Measurements from ENCODE around the gene CBL. TPM values are rescaled to one million over a fixed set of nuclear protein-coding genes. Genes with fewer than 3 reads are reported as not detected.

Gene CBL
- total RNA-seq, 1 experiment from 2014 or later, result 56.4 TPM

GRCh38 chr11:119210050-119210449, 3.9 kb downstream of the CBL start:
- H3K36me3 Mint-ChIP-seq (ENCODE audit: insufficient read depth in 1 of 3, low read depth in 3 of 3), result peaks cover 0 to 3% (median 0%) of the 10 kb centered on the region in 3 experiments; a peak in 2 of 7 replicates
- H2BK12ac ChIP-seq (ENCODE audit: insufficient read length, low read depth, low read length), result no peak overlapping the region
- H2BK15ac ChIP-seq (ENCODE audit: low read depth, low read length), result no peak overlapping the region
- peaks cover 31 to 34% of the 10 kb centered on the region in 2 experiments for H3K4me1 Mint-ChIP-seq
- H3K27ac ChIP-seq (ENCODE audit: insufficient read length, low read depth, low read length), result no peak overlapping the region
- peak overlapping the region; percentile 5 to 82 (median 55); a peak in 5 of 7 replicates for H3K27ac Mint-ChIP-seq
- peaks cover 0 to 3% of the 10 kb centered on the region in 2 experiments; a peak in 1 of 5 replicates for H3K9me3 Mint-ChIP-seq
- no peaks in the 10 kb centered on the region for H3K27me3 ChIP-seq (ENCODE audit: insufficient read depth, low read length)
- H3K9ac ChIP-seq (ENCODE audit: extremely low read depth, insufficient read length, low read length), result no peak overlapping the region
- H3K4ac ChIP-seq (ENCODE audit: low read depth, low read length), result no peak overlapping the region
- H2BK20ac ChIP-seq (ENCODE audit: low read depth, low read length, poor library complexity, severe bottlenecking), result no peak overlapping the region
- no peak overlapping the region for H3K23ac ChIP-seq (ENCODE audit: insufficient read length, low read depth, low read length)
- H3K79me2 ChIP-seq (ENCODE audit: insufficient read depth, low read length), result peaks cover 42% of the 10 kb centered on the region; the same call in 1 of the 2 replicates
- TF ChIP-seq CTCF (conservative IDR thresholded peaks at IDR 0.05), result no peak
- no peak overlapping the region for H2BK5ac ChIP-seq (ENCODE audit: insufficient read length, low read length)
- H3K27me3 Mint-ChIP-seq (ENCODE audit: low read depth), result no peaks in the 10 kb centered on the region
- no peaks in the 10 kb centered on the region; the same call in 1 of the 2 replicates for H3K4me1 ChIP-seq (ENCODE audit: insufficient read depth, low read length)
- H3T11ph ChIP-seq (ENCODE audit: low read length), result no peak overlapping the region
- no peak overlapping the region for H2BK120ac ChIP-seq (ENCODE audit: low read depth, low read length, poor library complexity, severe bottlenecking)
- peaks cover 9% of the 10 kb centered on the region for H3K23me2 ChIP-seq (ENCODE audit: insufficient read length, low read depth, low read length, poor library complexity, severe bottlenecking)
- no peak overlapping the region for H3K14ac ChIP-seq (ENCODE audit: insufficient read depth, low read length)
- no peaks in the 10 kb centered on the region for H3K9me3 ChIP-seq (ENCODE audit: control insufficient read depth, low read depth, low read length)
- DNase-seq, result no peak
- no peak overlapping the region for H3K56ac ChIP-seq (ENCODE audit: insufficient read length, low read depth, low read length)
- H3K79me1 ChIP-seq (ENCODE audit: insufficient read depth, low read depth, low read length, poor library complexity, severe bottlenecking), result peaks cover 3% of the 10 kb centered on the region
- H3K4me3 Mint-ChIP-seq, result no peak overlapping the region; a peak in 1 of 5 replicates
- WGBS (ENCODE audit: extremely low coverage, insufficient read length, low lambda C conversion rate), result no CpG with 5 or more reads among the region's 3 CpGs
- no peak overlapping the region for H3K4me2 ChIP-seq (ENCODE audit: insufficient read depth, insufficient read length, low read length)
- no peak overlapping the region for H2AFZ ChIP-seq (ENCODE audit: low read length)
- no peak overlapping the region for H4K5ac ChIP-seq (ENCODE audit: insufficient read length, low read depth, low read length)
- H3K18ac ChIP-seq (ENCODE audit: insufficient read length, low read depth, low read length), result no peak overlapping the region
- no peaks in the 10 kb centered on the region for H4K20me1 ChIP-seq (ENCODE audit: control insufficient read depth, insufficient read depth, insufficient read length)
- no peak overlapping the region for H4K8ac ChIP-seq (replicated peaks; ENCODE audit: insufficient read length, low read depth, low read length)
- H2AK5ac ChIP-seq (ENCODE audit: insufficient read length, low read length), result no peak overlapping the region
- H4K91ac ChIP-seq (ENCODE audit: insufficient read length, low read depth, low read length), result no peak overlapping the region

Measured in H9 (cell line).